SHP77 treated with DMSO at 0.1 percent for 48 hours (cell line): ENCODE data around the gene CHID1.

Experiments used
- DNase-seq: peaks from one replicate; lab custom pipeline; 2025; lab: John Stamatoyannopoulos, UW

The CHID1 gene

GRCh38 chr11:910044-910588 is 494 bp downstream of the CHID1 start:
- DNase-seq, result no peak

GRCh38 chr11:909406-909805 is 1.2 kb downstream of the CHID1 start:
- DNase-seq, result no peak

GRCh38 chr11:908273-908672 is 2.3 kb downstream of the CHID1 start:
- no peak for DNase-seq

- DNase-seq, result no peak
These were observed 2.9 kb downstream of the CHID1 start for GRCh38 chr11:907668-908067.

GRCh38 chr11:905952-906351 is 4.7 kb downstream of the CHID1 start:
- no peak for DNase-seq

- no peak for DNase-seq
These were observed 6.2 kb downstream of the CHID1 start for GRCh38 chr11:904380-904779.

GRCh38 chr11:901452-902061 is 9.1 kb downstream of the CHID1 start:
- no peak for DNase-seq

- DNase-seq, result no peak
These were observed 10.1 kb downstream of the CHID1 start for GRCh38 chr11:900545-900944.

- no peak for DNase-seq
These were observed 10.9 kb downstream of the CHID1 start for GRCh38 chr11:899724-900123.

- no peak for DNase-seq
These were observed 11.9 kb downstream of the CHID1 start for GRCh38 chr11:898540-899190.

- DNase-seq, result no peak
These were observed 12.5 kb downstream of the CHID1 start for GRCh38 chr11:898143-898511.

- no peak for DNase-seq
These were observed 13.1 kb downstream of the CHID1 start for GRCh38 chr11:897253-898142.

GRCh38 chr11:895331-896110 is 15.1 kb downstream of the CHID1 start:
- DNase-seq, result no peak

GRCh38 chr11:894575-895201 is 15.9 kb downstream of the CHID1 start:
- DNase-seq, result no peak

GRCh38 chr11:893008-893654 is 17.5 kb downstream of the CHID1 start:
- no peak for DNase-seq

- DNase-seq, result no peak
These were observed 19.6 kb downstream of the CHID1 start for GRCh38 chr11:890794-891540.

GRCh38 chr11:889687-890475 is 20.7 kb downstream of the CHID1 start:
- no peak for DNase-seq

- no peak for DNase-seq
These were observed 21.4 kb downstream of the CHID1 start for GRCh38 chr11:889257-889656.
